GM13977 (cell line): ENCODE results near the gene MKX.

Experiments used
- DNase-seq: peaks from one replicate; pipeline ENCODE4 v3.0.0; 2012; ENCODE audit warnings: low spot score
- CTCF ChIP-seq: IDR thresholded peaks from 2 replicates; pipeline ENCODE4 v1.5.1; 2012; ENCODE audit warnings: mild to moderate bottlenecking, control low read depth; ENCODE audit not compliant: insufficient read depth; ENCODE audit errors: extremely low read depth, missing control alignments
- in situ Hi-C: fragments of 300-500 bp; cut with MboI; formaldehyde crosslinking; loops from one replicate; pipeline ENCODE4 v1.12.0; 2022; ENCODE audit warnings: low sequenced_read_pairs, low pct_unique_long_range_greater_than_20kb, mixed read lengths, inconsistent platforms; ENCODE audit not compliant: unreplicated experiment

The MKX gene

GRCh38 chr10:27661514-27662286 is 83.9 kb downstream of the MKX start:
- in situ Hi-C loops, result no loop called here
- DNase-seq, result no peak
- TF ChIP-seq CTCF, result no peak

- no peak for DNase-seq
- in situ Hi-C loops, result no loop called here
- TF ChIP-seq CTCF, result no peak
These were observed 84.9 kb downstream of the MKX start for GRCh38 chr10:27660711-27661110.

DNA sequence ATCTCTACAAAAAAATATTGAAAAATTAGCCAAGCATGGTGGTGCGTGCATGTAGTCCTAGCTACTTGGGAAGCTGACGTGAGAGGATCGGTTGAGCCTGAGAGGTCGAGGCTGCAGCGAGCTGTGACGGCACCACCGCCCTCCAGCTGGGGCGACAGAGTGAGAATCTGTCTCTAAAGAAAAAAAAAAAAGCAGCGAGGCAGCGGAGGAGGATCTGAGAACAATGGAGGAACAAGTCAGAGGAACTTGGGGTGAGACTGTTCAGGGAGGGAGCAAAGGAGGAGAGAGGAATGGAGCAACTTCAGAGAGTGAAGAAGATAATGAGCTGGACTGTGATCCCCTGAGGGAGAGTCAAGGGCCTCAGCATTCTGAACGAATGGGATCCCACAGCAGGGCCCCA is 85.4 kb downstream of the MKX start:
- in situ Hi-C loops, result no loop called here

DNA sequence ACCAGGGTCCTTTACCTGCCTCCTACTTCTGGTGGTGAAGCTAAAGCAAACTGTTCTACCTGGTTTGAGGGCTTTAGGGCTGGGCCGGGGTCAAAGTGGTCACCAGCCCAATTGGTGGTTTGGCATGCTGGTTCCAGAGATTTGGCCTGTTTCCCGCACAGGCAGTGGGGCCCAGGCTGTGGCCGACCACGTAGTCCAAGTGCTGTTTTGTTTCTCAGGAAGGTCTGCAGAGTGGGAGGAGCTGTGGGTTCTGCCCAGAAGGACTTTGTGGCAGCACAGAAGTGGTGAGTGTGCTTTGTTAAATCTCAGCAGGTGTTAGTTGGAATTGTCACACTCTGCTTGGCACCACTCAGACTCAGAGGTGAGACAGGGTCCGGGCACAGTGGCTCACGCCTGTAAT is 85.8 kb downstream of the MKX start:
- DNase-seq, result no peak
- in situ Hi-C loops, result loop anchor here (10.0 kb wide), 1 partner anchor 215 kb away; no protein-coding TSS in a partner anchor

More for the DNA sequence above, 85.4 kb downstream of the MKX start:
- no peak for TF ChIP-seq CTCF
- DNase-seq, result no peak

DNA sequence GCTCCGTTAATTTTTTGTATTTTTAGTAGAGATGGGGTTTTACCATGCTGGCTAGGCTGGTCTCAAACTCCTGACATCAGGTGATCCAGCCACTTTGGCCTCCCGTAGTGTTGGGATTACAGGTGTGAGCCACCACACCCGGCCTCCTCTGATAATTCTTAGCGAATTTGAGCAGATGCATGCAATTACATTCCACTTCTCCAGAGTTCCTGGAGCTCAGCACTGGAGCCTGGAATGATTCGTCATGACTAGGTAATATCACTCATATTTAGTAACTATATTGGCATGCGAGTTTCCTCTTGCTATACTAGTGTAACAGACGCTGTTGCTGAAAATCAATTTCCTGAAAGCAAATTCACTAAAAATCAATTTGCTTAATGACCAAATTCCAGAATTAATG is 86.8 kb downstream of the MKX start:
- no peak for TF ChIP-seq CTCF
- no peak for DNase-seq
- in situ Hi-C loops, result loop anchor here (10.0 kb wide), 1 partner anchor 214 kb away; no protein-coding TSS in a partner anchor

More for the DNA sequence above, 85.8 kb downstream of the MKX start:
- TF ChIP-seq CTCF, result no peak

DNA sequence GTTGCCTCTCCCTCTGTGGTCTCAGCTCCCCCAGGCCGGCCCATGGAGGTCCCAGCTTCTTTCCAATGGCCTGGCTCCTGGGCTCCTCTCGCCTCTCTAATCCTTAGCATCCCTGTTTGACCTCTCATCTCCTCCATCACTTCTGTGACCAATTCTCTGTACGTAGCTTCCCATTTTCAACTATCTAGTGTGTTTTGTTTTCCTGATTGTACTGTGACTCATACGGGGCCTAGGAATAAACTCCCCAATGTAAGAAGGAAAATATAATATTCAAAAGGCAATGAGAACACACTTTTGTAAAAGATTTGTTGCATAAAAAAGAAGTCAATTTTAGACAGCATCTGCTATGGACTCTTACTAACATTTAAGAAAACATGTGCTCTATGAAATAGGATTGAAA is 90.3 kb downstream of the MKX start:
- no peak for TF ChIP-seq CTCF
- in situ Hi-C loops, result loop anchor here (10.0 kb wide), 1 partner anchor 210 kb away; no protein-coding TSS in a partner anchor
- no peak for DNase-seq
